ENCODE measurements around the gene OAS1.
"Not testable (repeated sequence)": the region's sequence is repeated elsewhere in the genome, so short reads cannot be mapped to it uniquely, and the experiment has no call there.

OAS1 gene

DNA sequence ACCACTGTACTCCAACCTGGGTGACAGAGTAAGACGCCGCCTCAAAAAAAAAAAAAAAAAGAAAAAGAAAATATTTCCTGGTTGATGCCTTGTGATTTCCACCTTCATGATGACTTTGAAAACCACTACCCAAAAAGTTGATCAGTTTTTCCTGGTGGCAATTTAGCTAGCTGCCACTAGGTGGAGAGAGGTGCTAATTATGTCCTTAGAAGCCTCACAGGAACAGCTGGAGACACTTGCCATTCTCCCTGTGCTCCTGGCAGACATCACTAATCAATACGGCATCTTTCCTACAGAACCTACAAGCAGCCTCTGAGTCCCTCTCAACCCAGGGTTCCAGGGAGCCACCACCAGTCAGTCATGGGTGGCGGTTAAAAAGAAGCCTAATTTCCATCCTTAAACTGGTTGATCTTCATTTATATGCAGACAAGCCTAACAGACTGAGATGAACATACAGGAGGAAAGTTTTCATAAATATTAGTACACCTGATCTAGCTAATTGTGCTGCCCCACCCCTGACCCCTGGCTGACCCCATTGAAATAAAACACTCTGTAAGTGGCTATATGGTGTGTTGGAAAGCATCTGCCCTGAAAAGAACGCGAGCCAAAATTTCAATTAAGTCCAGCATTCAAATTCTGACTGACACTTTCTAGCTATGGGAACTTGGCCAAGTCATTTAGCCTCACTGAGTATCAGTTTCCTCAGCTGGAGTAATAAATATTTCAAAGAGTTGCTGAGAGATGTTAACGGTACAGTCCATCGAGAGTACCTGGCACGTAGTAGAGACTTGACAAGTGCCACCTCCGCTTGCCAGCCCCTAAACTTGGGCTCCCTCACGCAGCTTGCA lies 6.2 kb upstream of the OAS1 start:
- peak in 1 of 2 experiments; percentile 7 for DNase-seq

DNA sequence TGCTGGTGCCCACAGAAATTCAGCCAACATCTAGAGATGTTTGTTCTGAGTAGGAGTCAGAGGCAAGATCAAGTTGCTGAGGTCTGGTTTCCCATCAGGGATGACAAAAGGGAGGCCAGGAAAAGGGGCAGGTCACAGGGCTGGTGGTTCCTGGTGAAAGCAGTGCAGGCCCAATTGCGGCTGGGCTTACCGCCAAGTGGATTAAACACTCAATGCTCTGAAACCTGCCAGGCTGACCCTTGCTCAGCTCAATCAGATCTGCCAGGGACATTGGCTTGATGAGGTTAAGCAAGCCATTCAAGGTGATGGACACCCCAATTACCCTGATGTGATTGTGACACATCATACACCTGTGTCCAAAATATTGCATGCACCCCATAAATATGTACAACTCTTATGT lies 5.5 kb upstream of the OAS1 start:
- DNase-seq, result no peak

DNA sequence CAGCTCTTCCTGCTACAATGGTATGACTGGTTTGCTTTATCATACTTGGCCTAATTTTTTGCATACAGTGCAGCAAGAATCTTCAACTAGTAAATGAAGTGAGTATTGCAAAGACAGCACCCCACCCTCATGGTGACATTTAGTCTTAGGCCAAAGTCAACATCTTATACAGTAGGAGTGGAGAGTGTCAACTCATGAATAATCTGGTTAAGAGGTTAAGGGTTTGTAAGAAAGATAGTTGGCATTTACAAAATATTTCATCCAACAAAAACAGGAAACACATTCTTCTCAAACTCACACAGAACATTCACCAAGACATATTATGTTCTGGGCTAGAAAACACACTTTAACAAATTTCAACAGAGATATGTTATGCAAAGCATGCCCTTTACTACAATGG lies 2.2 kb upstream of the OAS1 start:
- no peak for DNase-seq

DNA sequence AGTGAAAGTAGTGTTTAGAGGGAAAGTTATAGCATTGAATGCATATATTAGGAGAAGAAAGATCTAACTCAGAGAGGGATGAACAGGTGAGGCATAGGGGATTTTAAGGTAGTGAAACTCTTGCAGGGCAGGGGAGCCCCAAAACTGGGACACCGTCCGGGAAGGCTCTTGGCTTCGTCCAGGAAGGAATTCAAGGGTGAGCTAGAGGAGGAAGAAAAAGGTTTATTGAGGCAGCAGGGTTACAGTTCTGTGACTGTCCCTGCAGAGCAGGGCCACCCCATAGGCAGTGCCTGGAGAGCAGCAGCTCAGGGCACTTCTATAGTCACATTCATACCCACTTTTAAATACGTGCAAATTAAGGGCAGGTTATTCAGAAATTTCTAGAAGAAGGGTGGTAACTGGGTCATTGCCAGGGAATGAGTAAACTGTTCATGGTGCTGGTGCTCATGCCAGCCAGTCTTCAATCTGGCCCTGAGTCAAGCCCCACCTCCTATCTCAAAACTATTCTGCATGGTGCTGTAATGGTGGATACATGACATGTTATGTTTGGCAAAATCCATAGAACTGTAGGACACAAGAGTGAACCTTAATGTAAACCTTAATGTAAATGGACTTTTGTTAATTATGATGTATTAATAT lies 1.2 kb upstream of the OAS1 start:
- DNase-seq, result no peak

DNA sequence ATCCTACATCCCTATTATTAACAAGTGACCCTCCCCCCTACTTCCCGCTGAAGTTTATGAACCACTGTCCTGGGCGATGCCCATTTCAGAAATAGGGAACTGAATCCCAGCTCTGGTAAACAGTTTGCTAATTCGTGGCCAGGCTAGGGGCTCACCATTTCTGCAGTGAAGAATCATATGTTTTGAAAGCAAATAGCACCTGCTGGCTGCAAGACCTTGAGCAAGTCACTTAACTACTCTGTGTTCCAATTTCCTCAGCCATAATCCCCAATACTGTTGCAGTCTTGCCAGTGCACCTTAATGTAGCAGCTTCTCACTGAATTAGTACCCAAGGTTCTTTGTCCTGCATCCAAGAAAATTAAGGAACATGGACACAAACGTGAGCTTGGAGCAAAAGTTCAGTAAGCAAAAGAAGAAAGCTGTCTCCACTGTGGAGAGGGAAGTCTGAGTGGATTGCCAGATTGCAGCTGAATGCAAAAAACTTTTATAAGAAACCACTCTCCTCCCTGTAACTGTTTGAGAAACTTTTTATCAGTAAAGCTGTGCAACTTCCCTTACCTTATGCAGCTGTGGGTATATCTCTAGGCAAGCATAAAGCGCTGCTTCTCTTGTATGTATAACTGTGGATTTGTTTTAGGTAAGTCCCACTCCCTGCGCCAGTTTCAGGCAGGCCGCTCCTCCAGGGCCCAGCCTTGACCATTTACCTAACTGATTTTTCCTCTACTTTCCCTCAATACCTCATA lies 824 bp downstream of the OAS1 start:
- DNase-seq, result no peak

DNA sequence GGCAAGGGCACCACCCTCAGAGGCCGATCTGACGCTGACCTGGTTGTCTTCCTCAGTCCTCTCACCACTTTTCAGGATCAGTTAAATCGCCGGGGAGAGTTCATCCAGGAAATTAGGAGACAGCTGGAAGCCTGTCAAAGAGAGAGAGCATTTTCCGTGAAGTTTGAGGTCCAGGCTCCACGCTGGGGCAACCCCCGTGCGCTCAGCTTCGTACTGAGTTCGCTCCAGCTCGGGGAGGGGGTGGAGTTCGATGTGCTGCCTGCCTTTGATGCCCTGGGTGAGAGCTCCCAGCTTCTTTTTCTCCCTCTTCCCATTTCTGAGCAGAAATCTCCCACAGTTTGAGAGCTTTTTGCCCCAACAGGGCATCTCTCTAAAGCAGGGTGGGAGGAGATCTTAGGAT lies 1.8 kb downstream of the OAS1 start:
- no peak for DNase-seq

DNA sequence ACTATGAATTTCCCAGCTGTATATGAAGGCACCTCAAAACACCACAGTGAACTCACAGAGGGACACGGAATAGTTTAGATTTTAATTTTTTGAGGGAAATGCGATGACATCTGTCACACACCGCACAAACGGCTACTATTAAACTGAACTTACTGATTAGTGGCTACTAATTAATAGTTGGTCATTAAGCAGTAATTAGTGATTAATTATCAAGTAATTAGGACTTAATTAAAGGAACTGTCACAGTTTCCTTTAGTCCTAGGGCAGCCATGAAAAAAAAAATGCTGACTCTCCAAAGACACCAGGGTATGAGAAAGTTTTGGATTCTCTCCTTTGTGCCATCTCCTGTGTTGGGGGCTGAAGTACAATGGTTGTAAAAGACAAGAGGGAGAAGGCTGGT lies 2.9 kb downstream of the OAS1 start:
- DNase-seq, result no peak

DNA sequence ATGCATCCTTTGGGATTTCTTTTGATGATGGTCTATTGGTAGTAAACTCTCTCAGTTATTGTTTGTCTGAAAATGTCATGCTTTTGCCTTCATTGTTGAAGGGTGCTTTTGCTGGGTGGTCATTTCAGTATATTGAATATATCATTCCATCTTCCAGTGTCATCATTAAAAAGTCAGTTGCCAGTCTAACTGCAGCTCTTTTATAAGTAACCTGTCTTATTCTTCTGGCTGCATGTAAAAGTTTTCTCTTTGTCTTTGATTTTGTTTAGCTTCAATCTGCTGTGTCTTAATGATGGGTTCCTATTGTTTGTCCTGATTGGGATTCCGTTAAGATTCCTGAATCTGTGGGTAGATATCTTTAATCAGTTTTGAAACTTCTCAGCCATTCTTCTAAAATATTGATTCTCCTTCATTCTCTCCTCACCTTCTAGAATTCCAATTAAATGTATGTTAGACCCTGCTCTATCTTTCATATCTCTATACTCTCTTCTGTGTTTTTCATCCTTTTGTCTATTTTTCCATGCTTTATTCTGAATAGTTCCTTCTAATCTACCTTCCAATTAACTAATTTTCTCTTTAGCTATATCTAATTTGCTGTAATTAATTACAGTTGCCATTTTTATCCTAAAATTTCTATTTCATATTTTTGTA lies 6.4 kb downstream of the OAS1 start:
- no peak for DNase-seq

DNA sequence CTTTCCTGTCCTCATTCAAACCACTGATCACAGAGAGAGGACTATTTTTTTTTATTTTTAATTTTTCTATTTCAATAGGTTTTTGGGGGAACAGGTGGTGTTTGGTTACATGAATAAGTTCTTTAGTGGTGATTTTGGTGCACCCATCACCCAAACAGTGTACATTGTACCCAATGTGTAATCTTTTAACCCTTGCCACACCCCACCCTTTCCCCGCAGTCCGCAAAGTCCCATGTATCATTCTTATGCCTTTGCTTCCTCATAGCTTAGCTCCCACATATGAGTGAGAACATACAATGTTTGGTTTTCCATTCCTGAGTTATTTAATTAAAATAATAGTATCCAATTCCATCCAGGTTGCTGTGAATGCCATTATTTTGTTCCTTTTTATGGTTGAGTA lies 7.1 kb downstream of the OAS1 start:
- DNase-seq, result not testable (repeated sequence)

DNA sequence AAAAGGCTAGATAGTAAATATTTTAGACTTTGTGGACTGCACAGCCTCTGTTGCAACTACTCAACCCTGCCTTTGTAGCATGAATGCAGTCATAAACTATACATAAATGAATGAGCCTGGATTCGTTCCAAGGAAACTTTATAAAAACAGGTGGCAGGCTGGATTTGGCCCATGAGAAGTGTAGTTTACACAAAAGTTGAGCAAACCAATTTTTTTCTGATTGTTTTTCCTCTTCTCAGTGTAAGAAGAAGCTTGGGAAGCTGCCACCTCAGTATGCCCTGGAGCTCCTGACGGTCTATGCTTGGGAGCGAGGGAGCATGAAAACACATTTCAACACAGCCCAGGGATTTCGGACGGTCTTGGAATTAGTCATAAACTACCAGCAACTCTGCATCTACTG lies 9.5 kb downstream of the OAS1 start:
- DNase-seq, result no peak

DNA sequence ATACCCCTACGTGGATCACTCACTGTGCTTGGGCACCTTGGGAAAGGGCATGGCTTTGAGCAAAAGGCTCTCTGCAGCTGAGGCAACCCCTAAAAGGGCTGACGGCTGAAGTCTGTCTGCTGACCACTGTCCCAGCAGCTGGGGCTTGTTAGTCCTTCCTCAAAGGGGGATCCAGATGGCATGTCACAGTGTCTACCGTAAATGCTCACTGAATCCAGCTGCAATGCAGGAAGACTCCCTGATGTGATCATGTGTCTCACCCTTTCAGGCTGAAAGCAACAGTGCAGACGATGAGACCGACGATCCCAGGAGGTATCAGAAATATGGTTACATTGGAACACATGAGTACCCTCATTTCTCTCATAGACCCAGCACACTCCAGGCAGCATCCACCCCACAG lies 12.4 kb downstream of the OAS1 start:
- DNase-seq, result no peak

DNA sequence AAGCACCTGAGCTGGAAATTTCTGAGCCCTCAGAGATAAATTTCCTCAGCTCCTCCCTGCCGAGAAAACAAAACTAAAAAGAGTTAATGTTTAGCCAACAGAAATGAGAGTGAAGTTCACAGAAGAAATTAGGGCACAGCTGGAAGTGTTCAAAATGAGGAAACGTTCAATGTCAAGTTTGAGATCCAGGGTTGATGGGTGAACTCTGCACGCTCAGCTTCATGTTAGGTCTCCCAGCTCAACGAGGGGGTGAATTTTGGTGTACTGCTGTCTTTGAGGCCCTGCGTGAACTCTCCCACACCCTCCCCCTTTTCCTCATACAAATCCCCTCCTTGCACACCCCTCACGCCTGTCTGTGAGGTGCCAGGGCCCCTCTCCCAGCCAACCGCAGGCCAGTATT lies 18.2 kb downstream of the OAS1 start:
- DNase-seq, result no peak

DNA sequence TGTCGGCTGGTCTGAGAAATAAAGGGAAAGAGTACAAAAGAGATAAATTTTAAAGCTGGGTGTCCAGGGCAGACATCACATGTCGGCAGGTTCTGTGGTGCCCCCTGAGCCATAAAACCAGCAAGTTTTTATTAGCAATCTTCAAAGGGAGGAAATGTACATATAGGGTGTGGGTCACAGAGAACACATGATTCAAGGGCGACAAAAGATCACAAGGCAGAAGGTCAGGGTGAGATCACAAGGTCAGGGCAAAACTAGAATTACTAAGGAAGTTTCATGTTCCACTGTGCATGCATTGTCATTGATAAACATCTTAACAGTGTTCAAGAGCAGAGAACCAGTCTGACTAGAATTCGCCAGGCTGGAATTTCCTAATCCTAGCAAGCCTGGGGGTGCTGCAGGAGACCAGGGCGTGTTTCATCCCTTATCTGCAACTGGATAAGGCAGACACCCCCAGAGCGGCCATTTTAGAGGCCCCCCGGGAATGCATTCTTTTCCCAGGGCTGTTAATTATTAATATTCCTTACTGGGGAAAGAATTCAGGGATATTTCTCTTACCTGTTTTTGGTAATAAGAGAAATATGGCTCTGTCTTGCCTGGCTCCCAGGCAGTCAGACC lies 19.8 kb downstream of the OAS1 start:
- not testable (repeated sequence) for DNase-seq

DNA sequence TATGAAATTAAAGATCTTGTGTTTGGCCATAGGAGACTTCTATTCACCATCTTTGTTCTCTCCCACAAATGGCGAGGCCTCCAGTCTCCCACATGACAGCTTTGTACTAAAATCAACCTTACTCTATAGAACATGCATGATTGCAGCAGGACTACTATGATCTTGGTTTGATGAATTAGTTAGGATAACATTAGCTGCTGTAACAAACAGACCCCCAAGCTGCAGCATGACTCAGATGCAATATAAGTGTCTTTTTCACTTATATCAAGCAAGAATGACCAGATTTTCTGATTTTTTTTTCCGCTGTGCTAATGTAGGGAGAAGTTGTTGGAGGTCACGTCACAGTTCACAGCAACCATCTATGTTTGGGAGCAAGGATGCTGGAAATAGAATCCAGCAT lies 20.7 kb downstream of the OAS1 start:
- DNase-seq, result no peak

DNA sequence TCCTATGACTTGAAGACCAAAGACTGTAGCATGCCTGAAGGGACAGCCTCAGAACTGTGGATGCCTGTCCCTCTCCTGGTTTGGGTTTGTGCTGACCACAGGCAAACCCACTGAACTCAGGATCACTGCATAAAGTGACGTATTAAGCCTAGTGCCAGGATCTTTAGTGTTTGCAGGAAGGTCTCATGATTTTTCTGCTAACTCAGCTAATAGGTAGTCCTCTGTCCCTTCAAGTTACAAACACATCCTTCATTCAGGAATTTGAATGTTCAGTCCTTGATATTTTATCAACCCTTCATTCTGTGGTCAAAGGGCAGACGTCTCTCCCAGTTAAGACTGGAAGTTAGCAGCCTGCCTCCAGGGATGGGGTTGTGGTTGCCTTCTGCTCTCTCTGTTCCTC lies 21.2 kb downstream of the OAS1 start:
- no peak for DNase-seq

DNA sequence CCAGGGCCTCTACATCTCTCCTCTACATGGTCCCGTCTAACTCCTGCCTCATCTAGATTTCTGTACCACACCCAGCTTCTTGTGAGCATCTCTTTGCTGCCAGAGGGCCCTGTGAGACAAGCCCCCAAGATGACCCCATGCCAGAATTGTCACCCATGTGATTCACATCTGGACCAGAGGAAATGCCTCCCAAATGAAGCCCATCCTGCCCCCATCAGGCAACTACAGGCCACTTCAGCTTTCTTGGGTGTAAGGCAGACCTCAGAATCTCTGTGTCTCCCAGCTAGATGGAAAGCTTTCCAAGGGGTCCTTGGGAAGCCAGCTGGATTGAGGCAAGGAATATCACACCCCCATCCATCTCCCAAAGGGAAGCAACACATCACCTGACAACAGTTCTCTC lies 22.2 kb downstream of the OAS1 start:
- no peak for DNase-seq

DNA sequence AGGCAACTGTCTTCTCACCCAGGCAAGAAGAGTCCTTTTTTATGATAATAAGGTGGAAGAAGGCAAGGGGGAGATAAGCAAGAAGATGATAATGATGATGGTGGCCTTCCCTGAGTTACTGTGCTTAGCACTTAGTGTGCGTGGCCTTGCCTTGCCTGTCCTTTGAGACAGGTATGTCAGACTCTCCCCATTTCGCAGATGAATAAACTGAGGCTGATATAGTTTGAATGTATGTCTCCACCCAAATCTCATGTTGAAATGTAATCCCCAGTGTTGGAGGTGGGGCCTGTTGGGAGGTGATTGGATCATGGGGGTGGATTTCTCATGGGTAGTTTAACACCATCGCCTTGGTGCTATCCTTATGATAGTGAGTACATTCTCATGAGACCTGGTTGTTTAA lies 23.0 kb downstream of the OAS1 start:
- DNase-seq, result no peak

DNA sequence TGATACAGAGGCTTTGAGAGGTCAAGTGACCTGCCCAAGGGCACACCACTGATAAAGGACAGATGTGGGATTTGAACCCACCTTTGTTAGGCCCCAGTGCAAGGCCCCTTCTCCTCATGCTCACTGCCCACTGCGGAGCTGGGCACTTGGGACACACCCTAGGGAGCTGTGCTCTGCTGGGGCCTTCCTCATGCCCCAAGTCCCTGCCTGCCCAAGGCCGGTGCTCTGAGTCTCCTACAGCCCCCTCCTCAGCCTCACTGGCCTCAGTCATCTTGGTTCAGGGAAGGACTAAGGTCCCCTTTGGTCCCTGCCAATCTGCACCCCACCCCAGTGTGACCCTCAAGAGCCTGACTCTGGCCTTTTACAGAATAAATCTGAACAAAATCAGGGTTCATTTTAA lies 23.6 kb downstream of the OAS1 start:
- DNase-seq, result no peak

DNA sequence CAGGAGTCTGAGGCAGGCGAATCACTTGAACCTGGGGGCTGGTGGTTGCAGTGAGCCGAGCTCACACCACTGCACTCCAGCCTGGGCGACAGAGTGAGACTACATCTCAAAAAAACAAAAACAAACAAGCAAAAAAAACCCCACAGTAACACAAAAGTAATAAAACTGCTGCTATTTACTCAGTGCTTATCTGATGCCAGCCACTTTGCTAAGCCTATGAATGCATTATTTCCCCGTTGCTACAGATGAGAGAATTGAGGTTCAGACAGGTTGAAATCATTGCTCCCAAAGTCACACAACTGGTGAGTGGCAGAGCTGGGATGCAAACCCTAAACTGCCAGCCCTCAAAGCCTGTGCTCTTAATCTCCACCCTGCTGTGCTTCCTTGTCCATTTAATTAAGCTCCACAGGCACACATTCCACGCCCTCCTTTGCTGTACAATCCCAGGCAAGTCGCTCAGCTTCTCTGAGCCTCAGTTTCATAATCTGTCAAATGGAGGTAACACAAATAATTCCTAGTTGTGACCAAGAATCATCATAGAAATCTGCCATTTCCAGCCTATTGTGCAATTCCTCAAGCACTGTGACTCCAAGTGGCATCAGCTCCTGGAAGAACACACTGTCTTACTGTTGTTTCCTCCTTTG lies 25.8 kb downstream of the OAS1 start:
- DNase-seq, result no peak

DNA sequence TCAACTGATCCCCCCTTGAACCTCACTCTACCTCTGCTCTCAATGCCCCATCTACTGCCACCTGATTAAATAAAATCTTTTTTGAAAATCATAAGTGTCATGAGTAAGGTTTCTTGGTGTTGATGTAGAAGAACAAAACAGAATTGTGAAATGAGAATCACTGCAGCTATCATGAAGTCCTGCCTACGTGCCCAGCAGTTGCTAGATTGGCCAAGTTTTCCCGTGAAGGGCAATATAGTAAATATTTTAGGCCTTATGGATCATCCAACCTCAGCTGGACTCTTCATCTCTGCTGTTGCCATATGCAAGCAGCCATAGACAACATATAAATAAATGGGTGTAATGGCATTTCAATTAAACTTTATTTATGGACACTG lies 26.4 kb downstream of the OAS1 start:
- no peak for DNase-seq

DNA sequence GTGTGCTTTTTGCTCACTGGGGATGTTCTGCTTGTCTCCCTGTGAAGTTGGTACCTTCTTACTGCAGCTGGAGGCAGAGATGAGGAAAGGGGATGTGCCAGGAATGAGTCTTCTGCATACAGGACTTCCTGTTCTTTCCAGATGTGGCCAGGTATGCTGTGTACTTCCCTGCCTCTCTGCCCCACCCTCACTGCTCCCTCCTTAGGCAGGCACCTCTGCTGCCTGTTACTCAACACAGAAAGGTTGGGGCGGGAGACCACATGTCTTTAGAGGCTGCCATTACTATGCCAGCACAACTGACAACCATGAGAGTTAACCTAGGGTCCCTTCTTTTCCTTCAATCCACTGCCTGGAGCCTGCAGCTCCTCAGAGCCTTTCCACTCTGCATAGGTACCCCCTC lies 29.5 kb downstream of the OAS1 start:
- no peak for DNase-seq

DNA sequence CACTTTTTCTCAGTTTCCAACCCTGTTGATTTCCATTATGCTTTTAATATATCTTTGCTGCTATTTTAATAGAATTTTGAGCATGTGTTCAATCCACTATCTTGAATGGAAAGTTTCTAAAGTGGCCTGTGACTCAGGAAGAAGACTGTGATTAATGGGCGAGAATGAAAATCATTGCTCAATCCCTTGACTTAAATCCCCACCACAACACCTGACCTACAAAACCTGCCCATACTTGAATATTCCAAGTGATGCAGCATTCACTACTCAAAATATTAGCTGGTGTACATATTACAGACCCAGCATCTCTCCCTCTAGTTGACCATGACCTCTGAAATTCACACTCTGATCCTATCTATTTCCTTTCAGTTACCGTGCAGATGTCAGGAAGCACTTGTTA lies 30.2 kb downstream of the OAS1 start:
- no peak for DNase-seq
